GF-D8 (cell line): ENCODE data around the gene SOX4.

Experiments
- DNase-seq: peaks from one replicate; lab custom pipeline; 2025; lab: John Stamatoyannopoulos, UW

SOX4 gene

DNA sequence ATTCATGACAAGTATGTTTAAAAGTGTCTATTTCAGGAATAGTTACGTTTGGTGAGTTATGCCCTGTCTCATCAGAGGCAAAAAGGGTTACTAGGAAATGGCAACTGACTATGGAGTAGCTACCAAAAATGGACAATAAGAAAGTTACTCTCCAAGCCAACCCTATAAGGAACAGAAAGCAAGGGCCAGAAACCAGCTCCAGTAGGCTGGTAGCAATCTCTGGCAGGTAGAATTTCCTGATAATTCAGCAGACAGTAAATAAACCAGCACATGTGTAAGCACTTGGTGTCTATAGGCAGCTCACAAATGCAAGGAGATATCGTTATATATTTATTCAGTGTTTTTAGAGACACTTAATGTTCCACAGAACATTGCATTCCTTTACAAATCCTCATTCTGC lies 20.3 kb downstream of the SOX4 start:
- DNase-seq = no peak

DNA sequence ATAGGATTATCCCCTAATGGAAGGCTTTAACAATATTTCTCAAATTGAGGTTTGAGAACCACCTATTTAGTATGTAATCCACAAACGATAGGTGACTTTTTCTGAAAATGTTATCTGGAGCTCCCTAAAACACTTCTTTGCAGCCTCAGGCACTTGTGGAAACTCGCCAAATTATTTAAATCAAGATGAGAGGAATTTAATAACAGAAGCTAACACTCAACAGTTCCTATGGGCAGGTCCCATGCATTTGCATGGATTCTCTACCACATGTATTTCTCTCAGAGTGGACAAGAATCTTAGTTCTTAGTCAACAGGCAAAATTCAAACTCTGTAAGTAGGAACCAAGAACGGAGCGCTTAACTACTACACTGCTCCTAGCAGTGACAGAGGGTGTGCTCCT lies 20.7 kb downstream of the SOX4 start:
- DNase-seq = no peak

DNA sequence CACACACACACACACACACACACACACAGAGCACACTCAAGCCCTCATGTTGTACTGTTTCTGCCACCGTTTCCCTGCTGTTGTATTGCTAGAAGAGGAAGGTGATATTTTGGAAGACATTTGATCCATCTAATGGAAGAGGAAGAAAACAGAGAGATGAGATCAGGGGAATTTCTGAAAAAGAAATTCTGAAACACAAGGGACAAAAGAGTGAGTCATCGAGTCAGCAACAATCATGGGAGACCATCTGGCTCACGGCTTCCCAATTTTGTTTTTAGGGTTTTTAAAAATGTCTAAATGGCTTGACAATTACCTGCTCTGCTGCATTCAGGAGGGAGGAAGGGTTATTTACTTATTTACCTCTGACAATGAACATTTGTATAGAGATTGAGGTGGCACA lies 22.0 kb downstream of the SOX4 start:
- DNase-seq = no peak

DNA sequence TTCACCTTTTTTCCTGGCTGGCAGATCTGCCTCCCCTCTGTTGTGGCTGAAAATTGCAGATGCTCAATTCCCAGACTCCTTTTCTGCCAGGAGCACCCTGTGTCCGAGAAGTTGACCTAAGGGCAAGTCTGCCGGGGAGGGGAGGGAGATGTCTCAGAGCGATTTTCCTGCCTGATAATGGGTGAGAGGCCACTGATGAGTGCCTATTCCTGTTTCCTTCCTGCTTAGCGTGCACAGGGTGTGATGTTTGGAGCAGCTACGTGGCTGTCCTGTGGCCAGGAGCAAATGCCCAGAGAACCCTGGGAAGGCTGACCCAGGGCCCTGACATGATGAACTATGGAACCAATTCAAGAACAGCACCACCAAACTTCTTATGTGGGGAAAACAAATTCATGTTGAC lies 22.5 kb downstream of the SOX4 start:
- DNase-seq = no peak

DNA sequence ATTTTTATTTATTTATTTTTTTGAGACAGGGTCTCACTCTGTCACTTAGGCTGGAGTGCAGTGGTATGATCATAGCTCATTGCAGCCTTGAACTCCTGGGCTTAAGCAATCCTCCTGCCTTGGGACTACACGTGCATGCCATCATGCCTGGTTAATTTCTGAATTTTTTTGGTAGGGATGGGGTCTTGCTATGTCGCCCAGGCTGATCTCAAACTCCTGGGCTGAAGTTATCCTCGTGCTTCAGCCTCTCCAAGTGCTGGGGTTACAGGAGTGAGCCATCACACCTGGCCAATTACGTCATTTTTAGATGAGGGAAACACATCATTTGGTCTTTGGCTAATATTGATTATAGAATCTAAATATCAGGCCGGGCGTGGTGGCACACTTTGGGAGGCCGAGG lies 32.1 kb downstream of the SOX4 start:
- DNase-seq = no peak

DNA sequence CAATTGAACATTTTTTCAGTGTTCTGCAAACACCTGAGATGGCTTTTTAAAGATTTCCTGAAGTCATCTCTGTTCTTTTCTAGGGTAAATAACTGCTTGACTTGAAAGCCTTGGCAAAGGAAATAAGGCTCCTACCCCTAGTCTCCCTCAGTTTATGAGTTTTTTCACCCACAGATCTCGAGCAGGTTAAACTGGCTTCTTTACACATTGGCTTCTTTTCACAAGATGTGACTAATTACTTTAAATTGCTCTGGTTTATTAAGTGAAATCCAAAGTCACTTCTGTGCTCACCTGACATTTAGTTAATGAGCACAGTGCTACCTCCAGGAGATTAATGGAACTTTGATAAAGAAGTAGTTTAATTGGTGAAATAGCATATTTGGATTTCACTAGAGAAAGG lies 33.2 kb downstream of the SOX4 start:
- no peak for DNase-seq

DNA sequence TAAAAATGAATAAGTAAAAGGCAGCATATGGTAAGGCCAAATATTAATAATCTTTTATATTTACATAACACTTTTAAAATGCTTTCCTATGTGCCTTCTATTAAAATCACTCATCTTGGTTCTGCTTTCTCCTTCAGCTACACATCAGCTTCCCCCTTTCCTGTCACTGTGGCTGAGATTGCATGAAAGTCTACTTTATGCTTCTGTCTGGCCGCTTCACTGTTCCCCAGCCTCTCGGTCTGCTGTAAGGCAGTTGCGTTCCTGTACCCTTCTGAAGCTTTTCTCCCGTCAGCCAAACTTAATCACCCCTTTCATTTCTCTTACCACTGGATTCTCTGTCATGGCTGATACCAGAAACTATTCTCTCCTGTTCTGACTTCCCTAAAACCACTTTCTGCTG lies 34.6 kb downstream of the SOX4 start:
- DNase-seq = no peak

DNA sequence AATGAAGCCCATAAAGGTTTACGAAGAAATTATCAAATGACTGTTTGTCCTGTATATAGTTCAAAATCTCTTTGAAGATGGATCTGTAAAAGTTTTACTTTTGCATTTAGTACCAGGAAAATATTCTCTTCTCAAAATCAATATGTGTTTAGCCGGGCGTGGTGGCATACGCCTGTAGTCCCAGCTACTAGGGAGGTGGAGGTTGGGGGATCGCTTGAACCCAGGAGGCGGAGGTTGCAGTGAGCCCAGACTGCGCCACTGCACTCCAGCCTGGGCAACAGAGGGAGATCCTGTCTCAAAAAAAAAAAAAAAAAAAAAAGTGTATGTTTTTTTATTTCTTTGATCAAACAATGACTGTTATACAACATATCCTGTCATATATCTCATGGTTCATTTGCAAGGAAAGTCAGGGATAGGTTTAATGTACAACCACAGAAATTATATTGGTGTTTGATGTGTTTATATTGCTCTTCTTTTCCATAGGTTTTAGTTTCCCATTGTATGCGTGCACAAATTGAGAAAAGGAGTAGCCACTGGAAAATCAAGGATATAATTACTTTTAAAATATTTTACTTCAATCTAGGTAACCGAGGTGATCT lies 40.1 kb downstream of the SOX4 start:
- DNase-seq = no peak

DNA sequence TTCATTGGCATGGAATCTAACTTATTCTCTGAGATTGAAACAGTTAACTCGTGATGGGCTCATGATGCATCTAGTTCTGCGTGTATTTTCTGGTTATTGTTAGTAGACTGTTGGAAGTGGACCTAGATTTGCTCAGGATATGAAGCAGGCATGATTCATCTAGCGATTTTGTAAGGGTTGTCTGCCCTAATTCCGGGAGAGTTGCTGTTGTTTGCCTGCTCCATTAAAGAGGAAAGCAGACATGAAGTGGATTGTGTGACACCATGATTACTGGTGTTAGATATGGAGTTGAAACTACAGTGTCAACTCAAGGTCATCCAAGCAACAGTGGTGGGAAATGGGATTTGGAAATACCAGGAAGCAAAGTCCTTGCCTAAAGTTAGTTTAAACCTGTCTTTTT lies 41.0 kb downstream of the SOX4 start:
- DNase-seq = no peak

DNA sequence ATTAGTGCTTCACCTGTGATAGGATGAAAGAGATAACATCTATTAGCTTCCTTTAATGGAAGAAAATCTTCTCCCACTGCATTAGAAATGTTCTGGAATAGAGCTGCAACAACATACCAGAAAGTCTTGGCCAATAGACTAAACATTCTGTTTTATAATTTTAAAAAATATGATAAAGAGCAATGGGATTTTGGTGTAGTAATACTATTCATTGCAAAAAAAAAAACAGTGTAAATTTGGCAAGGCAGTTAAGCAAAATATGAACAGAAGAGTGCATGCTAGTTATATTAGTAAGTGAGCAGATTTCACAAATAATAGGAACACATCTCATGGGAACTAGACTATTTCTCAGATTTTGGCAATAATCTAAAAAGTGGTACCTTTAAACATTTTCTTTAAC lies 43.3 kb downstream of the SOX4 start:
- DNase-seq = no peak

DNA sequence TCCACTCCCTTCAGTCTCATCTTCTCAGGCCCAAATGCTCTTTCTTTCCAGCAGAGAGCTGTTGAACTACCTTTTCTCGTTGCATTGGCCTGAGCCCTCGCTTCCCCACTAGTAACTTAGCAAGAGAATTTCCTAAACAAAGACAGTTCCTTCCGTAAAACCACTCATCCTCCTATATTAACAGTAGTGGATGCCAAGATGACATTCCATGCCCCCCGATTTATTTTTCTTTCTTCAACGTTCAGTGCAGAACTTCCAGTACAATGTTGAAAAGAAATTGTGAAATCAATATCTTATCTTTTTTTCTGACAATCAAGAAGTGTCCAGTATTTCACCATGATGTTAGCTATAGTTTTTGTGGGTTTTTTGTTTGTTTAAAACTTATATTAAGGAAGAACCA lies 45.8 kb downstream of the SOX4 start:
- DNase-seq = no peak
